GM23338 (cell line): ENCODE results near the gene NDUFB6. TPM values are rescaled to one million over a fixed set of nuclear protein-coding genes. Genes with fewer than 3 reads are reported as not detected.

ENCODE experiments used
- ATAC-seq: fragments of 200-7000 bp; cut with Tn5 transposase; 3 replicates; pipeline ENCODE4 v1.9.1; 2020
- DNase-seq: peaks from one replicate; pipeline ENCODE4 v3.0.0-alpha.2; 2015; ENCODE audit warnings: low spot score
- H2AFZ ChIP-seq: fragments of 200-600 bp; sonication (generic); 2 replicates; pipeline ENCODE4 v1.8.0; 2016; ENCODE audit warnings: antibody characterized with exemption, mild to moderate bottlenecking, moderate library complexity
- H3F3A ChIP-seq: fragments of 200-600 bp; sonication (generic); replicated peaks from 2 replicates; pipeline ENCODE4 v1.8.0; 2017; ENCODE audit warnings: antibody characterized with exemption, mixed run types, low read depth
- H3K27ac ChIP-seq: fragments of 200-600 bp; sonication (generic); 2 replicates; pipeline ENCODE4 v1.6.1; 2016; ENCODE audit warnings: low read depth
- H3K27me3 ChIP-seq: fragments of 200-600 bp; sonication (generic); 2 replicates; pipeline ENCODE4 v1.8.0; 2016; ENCODE audit warnings: mild to moderate bottlenecking, mixed run types, moderate library complexity; ENCODE audit not compliant: insufficient read depth
- H3K36me3 ChIP-seq: fragments of 200-600 bp; sonication (generic); 2 replicates; pipeline ENCODE4 v1.8.0; 2016; ENCODE audit warnings: mild to moderate bottlenecking; ENCODE audit not compliant: insufficient read depth
- H3K4me1 ChIP-seq: fragments of 200-600 bp; sonication (generic); 2 replicates; pipeline ENCODE4 v1.8.0; 2016; ENCODE audit warnings: mild to moderate bottlenecking, moderate library complexity; ENCODE audit not compliant: insufficient read depth
- H3K4me2 ChIP-seq: fragments of 200-600 bp; sonication (generic); 2 replicates; pipeline ENCODE4 v1.7.1; 2017; ENCODE audit warnings: mixed run types
- H3K4me3 ChIP-seq: fragments of 200-600 bp; sonication (generic); 2 replicates; pipeline ENCODE4 v1.6.1; 2016; ENCODE audit warnings: mixed run types
- H3K79me2 ChIP-seq: fragments of 200-600 bp; sonication (generic); replicated peaks from 2 replicates; pipeline ENCODE4 v1.8.0; 2017; ENCODE audit warnings: mild to moderate bottlenecking; ENCODE audit not compliant: insufficient read depth
- H3K9me2 ChIP-seq: fragments of 200-600 bp; sonication (generic); 2 replicates; pipeline ENCODE4 v1.8.0; 2017; ENCODE audit not compliant: insufficient read depth
- H4K20me1 ChIP-seq: fragments of 200-600 bp; sonication (generic); replicated peaks from 2 replicates; pipeline ENCODE4 v1.8.0; 2017; ENCODE audit warnings: mild to moderate bottlenecking; ENCODE audit not compliant: insufficient read depth
- H3K27ac Mint-ChIP-seq: 2 replicates; pipeline ENCODE4 v1.8.0; 2020; ENCODE audit warnings: inconsistent platforms, mild to moderate bottlenecking, moderate library complexity, mixed read lengths
- H3K27me3 Mint-ChIP-seq: 3 replicates; pipeline ENCODE4 v1.8.0; 2022; ENCODE audit warnings: low read depth, mild to moderate bottlenecking, moderate library complexity, mixed read lengths, inconsistent platforms; ENCODE audit not compliant: insufficient read depth, poor library complexity
- H3K36me3 Mint-ChIP-seq: 3 replicates; pipeline ENCODE4 v1.8.0; 2021; ENCODE audit warnings: low read depth, mild to moderate bottlenecking, inconsistent platforms, moderate library complexity, mixed read lengths
- H3K4me1 Mint-ChIP-seq: 3 replicates; pipeline ENCODE4 v1.8.0; 2020; ENCODE audit warnings: mild to moderate bottlenecking, inconsistent platforms, mixed read lengths
- H3K4me3 Mint-ChIP-seq: 3 replicates; pipeline ENCODE4 v1.8.0; 2021; ENCODE audit warnings: moderate library complexity, mild to moderate bottlenecking, inconsistent platforms, mixed read lengths
- H3K9me3 Mint-ChIP-seq: 3 replicates; pipeline ENCODE4 v1.8.0; 2020; ENCODE audit warnings: moderate library complexity, mild to moderate bottlenecking, inconsistent platforms, mixed read lengths
- CREB1 ChIP-seq: fragments of 250-450 bp; sonication (Bioruptor Pico); IDR thresholded peaks from 2 replicates; pipeline ENCODE4 v1.5.0; 2020; ENCODE audit warnings: low read depth, mild to moderate bottlenecking, moderate library complexity
- CTCF ChIP-seq, 2 experiments: fragments of 200-600 bp in 1 of 2; sonication (generic) in 1 of 2; conservative IDR thresholded peaks; 2 replicates each; pipeline versions ENCODE4 v1.5.1 to v1.6.1; 2016 to 2017; ENCODE audit warnings: antibody characterized with exemption in 2 of 2, low read depth in 2 of 2, mild to moderate bottlenecking in 2 of 2, moderate library complexity in 1 of 2
- ETS1 ChIP-seq: IDR thresholded peaks from 2 replicates; pipeline ENCODE4 v1.6.1; 2016; ENCODE audit warnings: antibody characterized with exemption
- EZH2 ChIP-seq: fragments of 200-600 bp; sonication (generic); IDR thresholded peaks from one replicate; pipeline ENCODE4 v1.8.0; 2017; ENCODE audit warnings: antibody characterized with exemption, mild to moderate bottlenecking, low read depth; ENCODE audit not compliant: unreplicated experiment
- EZH2phosphoT487 ChIP-seq: fragments of 200-600 bp; sonication (generic); IDR thresholded peaks from one replicate; pipeline ENCODE4 v1.8.1; 2018; ENCODE audit warnings: antibody characterized with exemption; ENCODE audit not compliant: unreplicated experiment
- JUNB ChIP-seq: IDR thresholded peaks from one replicate; pipeline ENCODE4 v1.6.1; 2016; ENCODE audit warnings: antibody characterized with exemption; ENCODE audit not compliant: unreplicated experiment
- POLR2AphosphoS5 ChIP-seq: IDR thresholded peaks from 2 replicates; pipeline ENCODE4 v1.6.1; 2016; ENCODE audit warnings: antibody characterized with exemption, low read depth
- STAT1 ChIP-seq: IDR thresholded peaks from one replicate; pipeline ENCODE4 v1.6.1; 2016; ENCODE audit warnings: antibody characterized with exemption; ENCODE audit not compliant: unreplicated experiment
- ZNF114 ChIP-seq: fragments of 250-450 bp; sonication (Bioruptor Pico); IDR thresholded peaks from 2 replicates; pipeline ENCODE4 v1.5.0; 2020; ENCODE audit warnings: mild to moderate bottlenecking, moderate library complexity
- ZNF331 ChIP-seq: fragments of 250-450 bp; sonication (Bioruptor Pico); IDR thresholded peaks from 2 replicates; pipeline ENCODE4 v1.5.0; 2020; ENCODE audit warnings: low read depth, mild to moderate bottlenecking, moderate library complexity
- polyA plus RNA-seq: library from polyadenylated mRNA; unstranded; fragments of >200 nt; fragmentation: Nextera tagmentation; extraction: Ambion mirVana; gene quantifications from 2 replicates; pipeline ENCODE4 v1.2.1, GENCODE V29; 2016
- total RNA-seq: library from RNA; depleted of rRNA; stranded (reverse); fragments of >200 nt; shearing (Covaris generic); gene quantifications from 2 replicates; pipeline ENCODE4 v1.2.3, GENCODE V29; 2014

NDUFB6 gene
- total and polyA plus RNA-seq, 2 experiments from 2014 or later: 56.5 to 231 TPM

GRCh38 chr9:32543047-32543446, 29.9 kb downstream of the NDUFB6 start (continued):
- TF ChIP-seq EZH2phosphoT487: no peak
- TF ChIP-seq ZNF331 (CRISPR knock-in tag): no peak
- TF ChIP-seq CREB1 (CRISPR knock-in tag): no peak
- no peak for TF ChIP-seq CTCF (conservative IDR thresholded peaks at IDR 0.05; ENCODE audit: low read depth in 2 of 2)
- no peak for TF ChIP-seq ETS1
- TF ChIP-seq STAT1: no peak
- no peak for TF ChIP-seq POLR2AphosphoS5

- Mint-ChIP-seq H3K27me3 (no peaks in the 10 kb centered on the region), H3K36me3 (peaks cover 17% of the 10 kb centered on the region; the same call in 2 of the 3 replicates), H3K27ac (no peak overlapping the region), H3K4me1 (no peaks in the 10 kb centered on the region), H3K4me3 (no peak overlapping the region), H3K9me3 (no peaks in the 10 kb centered on the region)
- Histone ChIP-seq H3K4me1 (no peaks in the 10 kb centered on the region), H3K27me3 (no peaks in the 10 kb centered on the region), H3K79me2 (no peaks in the 10 kb centered on the region), H2AFZ (no peak overlapping the region), H3K36me3 (no peaks in the 10 kb centered on the region), H3F3A (no peaks in the 10 kb centered on the region), H3K4me2 (no peak overlapping the region), H4K20me1 (peaks cover 13% of the 10 kb centered on the region; the same call in 1 of the 2 replicates), H3K27ac (no peak overlapping the region), H3K4me3 (no peak overlapping the region), H3K9me2 (no peaks in the 10 kb centered on the region)
- ATAC-seq (no peak), DNase-seq (no peak)
- no peak for TF ChIP-seq ETS1
- TF ChIP-seq EZH2phosphoT487: no peak
- TF ChIP-seq ZNF114 (CRISPR knock-in tag): no peak
- TF ChIP-seq STAT1: no peak
- TF ChIP-seq JUNB: no peak
Measured at GRCh38 chr9:32533816-32534215, 39.1 kb downstream of the NDUFB6 start.

- DNase-seq (no peak), ATAC-seq (no peak)
- Mint-ChIP-seq H3K4me3 (no peak overlapping the region), H3K9me3 (no peaks in the 10 kb centered on the region), H3K27me3 (no peaks in the 10 kb centered on the region), H3K4me1 (no peaks in the 10 kb centered on the region), H3K27ac (no peak overlapping the region), H3K36me3 (peaks cover 17% of the 10 kb centered on the region; the same call in 2 of the 3 replicates)
- H3K4me1 ChIP-seq: no peaks in the 10 kb centered on the region
- no peaks in the 10 kb centered on the region for H3K79me2 ChIP-seq
- H3F3A ChIP-seq: no peaks in the 10 kb centered on the region
- no peaks in the 10 kb centered on the region for H3K9me2 ChIP-seq
- no peak overlapping the region for H3K27ac ChIP-seq
- H3K27me3 ChIP-seq: no peaks in the 10 kb centered on the region
- no peak overlapping the region for H2AFZ ChIP-seq
- no peak overlapping the region for H3K4me2 ChIP-seq
- H3K4me3 ChIP-seq: no peak overlapping the region
- peaks cover 13% of the 10 kb centered on the region; the same call in 1 of the 2 replicates for H4K20me1 ChIP-seq
- no peaks in the 10 kb centered on the region for H3K36me3 ChIP-seq
- TF ChIP-seq JUNB: no peak
- no peak for TF ChIP-seq EZH2
- no peak for TF ChIP-seq ZNF331 (CRISPR knock-in tag)
- no peak for TF ChIP-seq ETS1
Measured at GRCh38 chr9:32533336-32533735, 39.6 kb downstream of the NDUFB6 start.
